ENCODE data around the gene BBC3.

GRCh38 chr19:47255879-47256692 lies 25.1 kb upstream of the BBC3 start, which contains the start of gene CCDC9:
- TF ChIP-seq CTCF (IDR thresholded peaks at IDR 0.05) = no peak
- TF ChIP-seq EZH2 (IDR thresholded peaks at IDR 0.05) = no peak

Data from neural progenitor cell (in vitro differentiated cells).